ENCODE measurements around the gene TMEM185A.

- TF ChIP-seq CTCF (IDR thresholded peaks at IDR 0.05) (no peak), POLR2A (IDR thresholded peaks at IDR 0.05) (no peak)
Measured at GRCh38 chrX:149629730-149630387, 1.7 kb downstream of the TMEM185A start.

Measured in esophagus squamous epithelium (tissue), 4 donors.